Tibial nerve (tissue), 4 donors: ENCODE results near the gene POLDIP3. TPM values are rescaled to one million over a fixed set of nuclear protein-coding genes. Genes with fewer than 3 reads are reported as not detected.

Experiments used
- DNase-seq, 2 donors: peaks; one replicate each; pipeline ENCODE4 v3.0.0-alpha.2; 2019; ENCODE audit warnings: low spot score in 2 of 2
- H3K27ac ChIP-seq, 4 donors: fragments of 200-600 bp; sonication (generic) in 3 of 4; one replicate each; pipeline ENCODE4 v1.5.1; 2017 to 2019; ENCODE audit warnings: mild to moderate bottlenecking in 1 of 4
- H3K27me3 ChIP-seq, 2 donors: fragments of 200-600 bp; sonication (generic) in 1 of 2; one replicate each; pipeline versions ENCODE4 v1.5.1 to v1.6.0; 2017 to 2019
- H3K36me3 ChIP-seq, 3 donors: fragments of 200-600 bp; sonication (generic); one replicate each; pipeline ENCODE4 v1.5.1; 2018 to 2019
- H3K4me1 ChIP-seq, 4 donors: fragments of 200-600 bp; sonication (generic) in 3 of 4; one replicate each; pipeline ENCODE4 v1.5.1; 2017 to 2019
- H3K4me3 ChIP-seq, 4 donors: fragments of 200-600 bp; sonication (generic) in 3 of 4; one replicate each; pipeline ENCODE4 v1.5.1; 2017 to 2019; ENCODE audit warnings: mild to moderate bottlenecking in 1 of 4, moderate library complexity in 1 of 4
- H3K9me3 ChIP-seq, 4 donors: fragments of 200-600 bp; sonication (generic) in 3 of 4; one replicate each; pipeline ENCODE4 v1.5.1; 2017 to 2019
- CTCF ChIP-seq, 5 experiments: fragments of 200-600 bp in 3 of 5; fragments of 450-650 bp in 2 of 5; sonication (generic) in 3 of 5; IDR thresholded peaks; one replicate each; pipeline ENCODE4 v1.5.1; 2016 to 2019; ENCODE audit warnings: antibody characterized with exemption in 5 of 5, mild to moderate bottlenecking in 3 of 5, moderate library complexity in 2 of 5
- EP300 ChIP-seq, 2 donors: sonication (generic); formaldehyde crosslinking; IDR thresholded peaks; one replicate each; pipeline ENCODE4 v1.6.1; 2017; ENCODE audit warnings: antibody characterized with exemption in 2 of 2, mild to moderate bottlenecking in 1 of 2
- POLR2A ChIP-seq, 2 donors: fragments of 450-650 bp; IDR thresholded peaks; one replicate each; pipeline ENCODE4 v1.6.1; 2017; ENCODE audit warnings: antibody characterized with exemption in 2 of 2, mild to moderate bottlenecking in 2 of 2, moderate library complexity in 2 of 2
- WGBS, 2 donors: methylation state at CpG; one replicate each; pipeline ENCODE4 v1.1.5; 2018; 5-methylcytosine and 5-hydroxymethylcytosine counted together
- total RNA-seq, 4 donors: library from RNA; depleted of rRNA; stranded (reverse); fragments of >200 nt; gene quantifications; one replicate each; pipeline ENCODE4 v1.1.0, GENCODE V29; 2016

POLDIP3 gene
- total RNA-seq, 4 donors from 2014 or later = 47.4 to 49.2 (median 48.5) TPM

- peak overlapping the region in 1 of 4 donors; percentile 1 for H3K27ac ChIP-seq
- no peak overlapping the region for H3K4me3 ChIP-seq
- TF ChIP-seq POLR2A (IDR thresholded peaks at IDR 0.05) (no peak), CTCF (IDR thresholded peaks at IDR 0.05) (no peak), EP300 (IDR thresholded peaks at IDR 0.05) (no peak)
These were observed 17.4 kb upstream of the POLDIP3 start for GRCh38 chr22:42632096-42632495.

GRCh38 chr22:42630901-42631602 lies 16.4 kb upstream of the POLDIP3 start:
- no peak for TF ChIP-seq EP300 (IDR thresholded peaks at IDR 0.05)
- TF ChIP-seq POLR2A (IDR thresholded peaks at IDR 0.05) = no peak
- no peak for TF ChIP-seq CTCF (IDR thresholded peaks at IDR 0.05)
- Histone ChIP-seq H3K9me3 (no peaks in the 10 kb centered on the region), H3K27ac (peak overlapping the region in 1 of 4 donors; percentile 32), H3K36me3 (peaks cover 0 to 100% (median 38%) of the 10 kb centered on the region in 3 donors), H3K4me3 (no peak overlapping the region), H3K4me1 (peaks cover 0 to 20% (median 0%) of the 10 kb centered on the region in 4 donors), H3K27me3 (no peaks in the 10 kb centered on the region)
- 76 to 85% methylated on average over 13 to 28 of the region's 28 CpGs for WGBS, 2 donors
- no peak for DNase-seq

More at GRCh38 chr22:42632096-42632495, 17.4 kb upstream of the POLDIP3 start:
- peaks cover 0 to 97% (median 38%) of the 10 kb centered on the region in 3 donors for H3K36me3 ChIP-seq
- DNase-seq = peak in 1 of 2 donors; percentile 4
- no peaks in the 10 kb centered on the region for H3K27me3 ChIP-seq
- 75 to 80% methylated on average over 13 of the region's 13 CpGs for WGBS, 2 donors
- no peaks in the 10 kb centered on the region for H3K9me3 ChIP-seq
- H3K4me1 ChIP-seq = peaks cover 0 to 26% (median 0%) of the 10 kb centered on the region in 4 donors

- H3K9me3 ChIP-seq = no peaks in the 10 kb centered on the region
- no peak for TF ChIP-seq EP300 (IDR thresholded peaks at IDR 0.05)
- no peak for TF ChIP-seq POLR2A (IDR thresholded peaks at IDR 0.05)
- TF ChIP-seq CTCF (IDR thresholded peaks at IDR 0.05) = no peak
- H3K27ac ChIP-seq = no peak overlapping the region
- no peak for DNase-seq
- peaks cover 0 to 100% (median 29%) of the 10 kb centered on the region in 3 donors for H3K36me3 ChIP-seq
- WGBS, 2 donors = 96 to 98% methylated on average over 7 to 14 of the region's 18 CpGs
- H3K4me3 ChIP-seq = no peak overlapping the region
- no peaks in the 10 kb centered on the region for H3K27me3 ChIP-seq
- H3K4me1 ChIP-seq = peaks cover 0 to 12% (median 0%) of the 10 kb centered on the region in 4 donors
These were observed 15.5 kb upstream of the POLDIP3 start for GRCh38 chr22:42630211-42630610.

- DNase-seq = peak in 1 of 2 donors; percentile 4
- Histone ChIP-seq H3K27me3 (no peaks in the 10 kb centered on the region), H3K36me3 (peaks cover 5 to 100% (median 28%) of the 10 kb centered on the region in 3 donors), H3K4me1 (peaks cover 0 to 28% (median 7%) of the 10 kb centered on the region in 4 donors), H3K27ac (no peak overlapping the region), H3K9me3 (no peaks in the 10 kb centered on the region), H3K4me3 (no peak overlapping the region)
- TF ChIP-seq EP300 (IDR thresholded peaks at IDR 0.05) = no peak
- no peak for TF ChIP-seq POLR2A (IDR thresholded peaks at IDR 0.05)
- TF ChIP-seq CTCF (IDR thresholded peaks at IDR 0.05) = no peak
- 89 to 90% methylated on average over 5 of the region's 9 CpGs for WGBS, 2 donors
These were observed 13.3 kb upstream of the POLDIP3 start for GRCh38 chr22:42627981-42628380.

- no peak for DNase-seq
- WGBS, 2 donors = 92 to 94% methylated on average over 23 to 24 of the region's 25 CpGs
- H3K9me3 ChIP-seq = no peaks in the 10 kb centered on the region
- TF ChIP-seq EP300 (IDR thresholded peaks at IDR 0.05) (no peak), POLR2A (IDR thresholded peaks at IDR 0.05) (no peak), CTCF (IDR thresholded peaks at IDR 0.05) (no peak)
- H3K27ac ChIP-seq = no peak overlapping the region
- H3K27me3 ChIP-seq = no peaks in the 10 kb centered on the region
- peaks cover 0 to 26% (median 9%) of the 10 kb centered on the region in 4 donors for H3K4me1 ChIP-seq
- H3K36me3 ChIP-seq = peaks cover 5 to 100% (median 28%) of the 10 kb centered on the region in 3 donors
- no peak overlapping the region for H3K4me3 ChIP-seq
These were observed 12.4 kb upstream of the POLDIP3 start for GRCh38 chr22:42626951-42627625.
